ENCODE measurements around the gene NME2. TPM values are rescaled to one million over a fixed set of nuclear protein-coding genes. Genes with fewer than 3 reads are reported as not detected.

Gene NME2
- total and polyA plus RNA-seq, 10 of the 15 experiments (the other 5 are each of a cell fraction or from before 2014, with no cell fraction given): 497 to 1,030 (median 786) TPM

- TF ChIP-seq MTA2 (IDR thresholded peaks at IDR 0.05; ENCODE audit: low read depth) (no peak), CBFB (IDR thresholded peaks at IDR 0.05; ENCODE audit: low read depth) (no peak), STAT3 (IDR thresholded peaks at IDR 0.05; ENCODE audit: low read depth, low read length) (no peak), E2F8 (IDR thresholded peaks at IDR 0.05; ENCODE audit: low read depth, partially characterized antibody) (no peak), RAD21 (IDR thresholded peaks at IDR 0.05; ENCODE audit: insufficient read depth, low read depth, low read length) (no peak), BMI1 (IDR thresholded peaks at IDR 0.05; ENCODE audit: borderline replicate concordance) (peak; percentile 79), NFIC (IDR thresholded peaks at IDR 0.05; ENCODE audit: low read depth, low read length) (no peak), RFX5 (IDR thresholded peaks at IDR 0.05; ENCODE audit: low read depth, low read length) (0 out of 2 replicates have a peak, but pooled peaks have one; percentile 22), TARDBP (IDR thresholded peaks at IDR 0.05; ENCODE audit: borderline replicate concordance) (no peak), ZNF274 (IDR thresholded peaks at IDR 0.05; ENCODE audit: insufficient read depth, insufficient read length) (no peak)
Observed at GRCh38 chr17:51128076-51128475, 38.1 kb upstream of the NME2 start (continued).

GRCh38 chr17:51132964-51133319 lies 33.3 kb upstream of the NME2 start:
- H3K27me3 ChIP-seq (replicated peaks in 1 of 2; ENCODE audit: control insufficient read depth in 2 of 2, insufficient read depth in 2 of 2, low read length in 1 of 2): no peaks in the 10 kb centered on the region
- H3K4me1 ChIP-seq (ENCODE audit: control insufficient read depth, insufficient read depth, low read length): peaks cover 13% of the 10 kb centered on the region
- no peak for FAIRE-seq
- in situ Hi-C loops (cut with MboI) (no loop called here), intact Hi-C loops (cut with micrococcal nuclease; ENCODE audit: unreplicated experiment) (no loop called here)
- ChIA-PET CTCF (interaction anchor here (2.6 kb wide), 1 partner anchor 20 kb away, joined by 9 read pairs; the partner anchor contains the start of gene NME1), RAD21 (ENCODE audit: unreplicated experiment) (interaction anchor here (1.0 to 1.7 kb wide), 4 partner anchors 9 to 16 kb away, joined by 3 to 4 read pairs (median 3); partner anchors contain the start of gene SPAG9), POLR2A (interaction anchor here (0.6 kb wide), 1 partner anchor 12 kb away, joined by 3 read pairs; no protein-coding TSS in a partner anchor), SMC1A (ENCODE audit: uncharacterized antibody, unreplicated experiment) (interaction anchor here (0.8 to 2.1 kb wide), 3 partner anchors 14 to 41 kb away, joined by 3 to 6 read pairs (median 3); partner anchors contain the start of gene NME1)
- no TSS peak for BruUV-seq (replicated peaks)
- no peaks in the 10 kb centered on the region for H3K36me3 ChIP-seq (ENCODE audit: control insufficient read depth in 2 of 2, insufficient read depth in 2 of 2, low read length in 1 of 2)
- H3K9ac ChIP-seq (ENCODE audit: control insufficient read depth, insufficient read depth, low read length): no peak overlapping the region
- no peaks in the 10 kb centered on the region; the same call in 1 of the 3 replicates for H3K9me3 ChIP-seq (replicated peaks; ENCODE audit: control insufficient read depth, insufficient read depth, low read length)
- no peak overlapping the region for H3K4me3 ChIP-seq
- no peaks in the 10 kb centered on the region for H4K20me1 ChIP-seq (ENCODE audit: control insufficient read depth, insufficient read depth)
- DNase-seq (ENCODE audit: low read depth, low spot score): no peak
- H3K27ac ChIP-seq (ENCODE audit: control insufficient read depth, insufficient read depth): no peak overlapping the region
- H3K4me2 ChIP-seq (ENCODE audit: control insufficient read depth, insufficient read depth): no peak overlapping the region; the same call in 1 of the 2 replicates
- ATAC-seq: peak; percentile 83
- no peaks in the 10 kb centered on the region for H3K79me2 ChIP-seq (ENCODE audit: control insufficient read depth, insufficient read depth, low read length)
- H2AFZ ChIP-seq (ENCODE audit: control insufficient read depth, low read depth, low read length): no peak overlapping the region
- no peak for TF ChIP-seq SREBF1 (IDR thresholded peaks at IDR 0.05; ENCODE audit: low read length)
- TF ChIP-seq IKZF1 (conservative IDR thresholded peaks at IDR 0.05): peak; percentile 83
- TF ChIP-seq IKZF2 (IDR thresholded peaks at IDR 0.05): peak; percentile 82 to 85
- TF ChIP-seq EED (IDR thresholded peaks at IDR 0.05; ENCODE audit: low read depth): peak; percentile 56; the same call in 1 of the 2 replicates
- TF ChIP-seq NFXL1 (IDR thresholded peaks at IDR 0.05; ENCODE audit: borderline replicate concordance): no peak
- TF ChIP-seq NFIC (IDR thresholded peaks at IDR 0.05; ENCODE audit: low read depth, low read length): peak; percentile 76; the same call in 1 of the 2 replicates
- peak; percentile 60; the same call in 1 of the 2 replicates for TF ChIP-seq RELB (IDR thresholded peaks at IDR 0.05; ENCODE audit: low read depth)
- peak; percentile 76; the same call in 1 of the 2 replicates for TF ChIP-seq MEF2A (IDR thresholded peaks at IDR 0.05; ENCODE audit: insufficient read depth, low read depth, low read length)
- no peak for TF ChIP-seq ATF7 (IDR thresholded peaks at IDR 0.05; ENCODE audit: low read depth)
- TF ChIP-seq HDAC6 (IDR thresholded peaks at IDR 0.05; ENCODE audit: unreplicated experiment): no peak
- TF ChIP-seq SMAD5 (IDR thresholded peaks at IDR 0.05; ENCODE audit: low read depth): no peak
- 0 out of 2 replicates have a peak, but pooled peaks have one; percentile 16 for TF ChIP-seq HDGF (IDR thresholded peaks at IDR 0.05)
- TF ChIP-seq NR2C1 (IDR thresholded peaks at IDR 0.05): 0 out of 2 replicates have a peak, but pooled peaks have one; percentile 11
- TF ChIP-seq RELA (IDR thresholded peaks at IDR 0.05; ENCODE audit: borderline replicate concordance, partially characterized antibody): no peak

Measured in GM12878 (cell line).